HCEC 1CT (cell line): ENCODE measurements around the gene ZNF775.

Experiments used
- DNase-seq: peaks from one replicate; pipeline ENCODE4 v3.0.0-alpha.2; 2017

The ZNF775 gene

GRCh38 chr7:150378853-150379440 is at the start of gene ZNF775:
Gene ZNF775 (plus strand): TSS chr7:150379330. CDS start chr7:150388471, 9,141 bp downstream.
- peak; percentile 96 for DNase-seq

GRCh38 chr7:150329331-150330120 is 49.6 kb upstream of the ZNF775 start:
- no peak for DNase-seq

GRCh38 chr7:150330211-150330885 is 48.8 kb upstream of the ZNF775 start:
- DNase-seq: no peak

- no peak for DNase-seq
Measured at GRCh38 chr7:150332852-150333635, 46.1 kb upstream of the ZNF775 start.

- DNase-seq: no peak
Measured at GRCh38 chr7:150333659-150334058, 45.5 kb upstream of the ZNF775 start.

- DNase-seq: no peak
Measured at GRCh38 chr7:150334108-150334507, 45.0 kb upstream of the ZNF775 start.

- peak; percentile 73 for DNase-seq
Measured at GRCh38 chr7:150335108-150335773, 43.9 kb upstream of the ZNF775 start.

GRCh38 chr7:150335774-150336112 is 43.4 kb upstream of the ZNF775 start:
- no peak for DNase-seq

GRCh38 chr7:150336746-150337145 is 42.4 kb upstream of the ZNF775 start:
- DNase-seq: no peak

- no peak for DNase-seq
Measured at GRCh38 chr7:150337179-150337578, 42.0 kb upstream of the ZNF775 start.

GRCh38 chr7:150337659-150338081 is 41.5 kb upstream of the ZNF775 start:
- DNase-seq: no peak

GRCh38 chr7:150338166-150338829 is 40.8 kb upstream of the ZNF775 start:
- DNase-seq: no peak

- no peak for DNase-seq
Measured at GRCh38 chr7:150339409-150339809, 39.7 kb upstream of the ZNF775 start.

- DNase-seq: peak; percentile 56
Measured at GRCh38 chr7:150340024-150340749, 38.9 kb upstream of the ZNF775 start.

GRCh38 chr7:150340875-150341262 is 38.3 kb upstream of the ZNF775 start:
- DNase-seq: no peak

GRCh38 chr7:150341263-150342120 is 37.6 kb upstream of the ZNF775 start, which contains the start of gene RARRES2:
Gene RARRES2 (minus strand): TSS chr7:150341629. CDS start chr7:150340609, 1,020 bp downstream.
- DNase-seq: no peak

- DNase-seq: no peak
Measured at GRCh38 chr7:150342121-150342408, 37.1 kb upstream of the ZNF775 start.

GRCh38 chr7:150343225-150343624 is 35.9 kb upstream of the ZNF775 start:
- no peak for DNase-seq

- DNase-seq: no peak
Measured at GRCh38 chr7:150344299-150344698, 34.8 kb upstream of the ZNF775 start.

- DNase-seq: no peak
Measured at GRCh38 chr7:150345012-150345411, 34.1 kb upstream of the ZNF775 start.
